HPDE6-E6E7 (cell line): ENCODE measurements around the gene PCNP.
A peak's percentile ranks its signal among the peaks of the same experiment; 100 is the strongest.
"Not testable (repeated sequence)": the region's sequence is repeated elsewhere in the genome, so short reads cannot be mapped to it uniquely, and the experiment has no call there.

ENCODE experiments used
- DNase-seq: peaks from one replicate; pipeline ENCODE4 v3.0.0; 2011; ENCODE audit warnings: missing footprints; ENCODE audit errors: extremely low spot score

The PCNP gene

GRCh38 chr3:101573449-101574387, at the start of gene PCNP:
TSS of gene PCNP (plus strand) at chr3:101574180. CDS start at chr3:101574216, 36 bp downstream.
- peak; percentile 90 for DNase-seq

- no peak for DNase-seq
Observed at GRCh38 chr3:101527441-101527840, 46.5 kb upstream of the PCNP start.

- DNase-seq, result no peak
Observed at GRCh38 chr3:101527906-101528305, 46.1 kb upstream of the PCNP start.

- DNase-seq, result no peak
Observed at GRCh38 chr3:101529816-101530685, 43.9 kb upstream of the PCNP start.

GRCh38 chr3:101530686-101531047, 43.3 kb upstream of the PCNP start:
- no peak for DNase-seq

- DNase-seq, result no peak
Observed at GRCh38 chr3:101531473-101532086, 42.4 kb upstream of the PCNP start.

GRCh38 chr3:101532783-101533602, 41.0 kb upstream of the PCNP start:
- no peak for DNase-seq

- no peak for DNase-seq
Observed at GRCh38 chr3:101533603-101533968, 40.4 kb upstream of the PCNP start.

- DNase-seq, result no peak
Observed at GRCh38 chr3:101535221-101535620, 38.8 kb upstream of the PCNP start.

- no peak for DNase-seq
Observed at GRCh38 chr3:101536266-101536665, 37.7 kb upstream of the PCNP start.

- DNase-seq, result not testable (repeated sequence)
Observed at GRCh38 chr3:101536955-101537354, 37.0 kb upstream of the PCNP start.

- no peak for DNase-seq
Observed at GRCh38 chr3:101542957-101543356, 31.0 kb upstream of the PCNP start.

- DNase-seq, result no peak
Observed at GRCh38 chr3:101544161-101544850, 29.7 kb upstream of the PCNP start.

GRCh38 chr3:101548527-101549105, 25.4 kb upstream of the PCNP start:
- no peak for DNase-seq

- no peak for DNase-seq
Observed at GRCh38 chr3:101549473-101549872, 24.5 kb upstream of the PCNP start.

- not testable (repeated sequence) for DNase-seq
Observed at GRCh38 chr3:101551359-101552081, 22.5 kb upstream of the PCNP start.

GRCh38 chr3:101553381-101553780, 20.6 kb upstream of the PCNP start:
- not testable (repeated sequence) for DNase-seq

- DNase-seq, result no peak
Observed at GRCh38 chr3:101556064-101556463, 17.9 kb upstream of the PCNP start.

- peak; percentile 89 for DNase-seq
Observed at GRCh38 chr3:101561630-101562328, 12.2 kb upstream of the PCNP start, which contains the start of gene TRMT10C. TSS of gene TRMT10C (plus strand) at chr3:101561868. CDS start at chr3:101564782, 2,914 bp downstream.
